MM.1S (cell line): ENCODE measurements around the gene DGKG.

Source experiments
- DNase-seq: peaks from one replicate; pipeline ENCODE4 v3.0.0-alpha.2; 2015
- H2AFZ ChIP-seq: fragments of 300-600 bp; sonication (generic); 2 replicates; pipeline ENCODE4 v1.6.0; 2016; ENCODE audit warnings: antibody characterized with exemption, low read length
- H3F3A ChIP-seq: fragments of 300-600 bp; sonication (generic); 2 replicates; pipeline ENCODE4 v1.6.1; 2016; ENCODE audit warnings: mild to moderate bottlenecking, antibody characterized with exemption, low read length, moderate library complexity, mixed read lengths; ENCODE audit not compliant: insufficient read depth
- H3K27ac ChIP-seq: fragments of 300-600 bp; sonication (generic); 2 replicates; pipeline ENCODE4 v1.5.1; 2016; ENCODE audit warnings: mild to moderate bottlenecking, low read length
- H3K27me3 ChIP-seq: fragments of 300-600 bp; sonication (generic); replicated peaks from 2 replicates; pipeline ENCODE4 v1.6.0; 2016; ENCODE audit warnings: low read length; ENCODE audit not compliant: insufficient read depth
- H3K36me3 ChIP-seq: fragments of 300-600 bp; sonication (generic); replicated peaks from 2 replicates; pipeline ENCODE4 v1.6.1; 2016; ENCODE audit warnings: mild to moderate bottlenecking, low read length, mixed read lengths; ENCODE audit not compliant: insufficient read depth
- H3K4me1 ChIP-seq: fragments of 300-600 bp; sonication (generic); 2 replicates; pipeline ENCODE4 v1.6.1; 2016; ENCODE audit warnings: low read length, mixed read lengths
- H3K4me2 ChIP-seq: fragments of 300-600 bp; sonication (generic); 2 replicates; pipeline ENCODE4 v1.6.0; 2016; ENCODE audit warnings: low read depth, low read length
- H3K4me3 ChIP-seq: fragments of 300-600 bp; sonication (generic); 2 replicates; pipeline ENCODE4 v1.5.1; 2016; ENCODE audit warnings: low read length, mixed read lengths
- H3K79me2 ChIP-seq: fragments of 300-600 bp; sonication (generic); 2 replicates; pipeline ENCODE4 v1.6.1; 2016; ENCODE audit warnings: mixed run types, low read length, mixed read lengths
- H3K9ac ChIP-seq: fragments of 300-600 bp; sonication (generic); 2 replicates; pipeline ENCODE4 v1.6.1; 2016; ENCODE audit warnings: low read length, mixed read lengths
- H3K9me2 ChIP-seq: fragments of 300-600 bp; sonication (generic); replicated peaks from 2 replicates; pipeline ENCODE4 v1.6.1; 2016; ENCODE audit warnings: mild to moderate bottlenecking, low read length, mixed read lengths; ENCODE audit not compliant: insufficient read depth
- H3K9me3 ChIP-seq: fragments of 300-600 bp; sonication (generic); replicated peaks from 2 replicates; pipeline ENCODE4 v1.6.1; 2016; ENCODE audit warnings: mild to moderate bottlenecking, low read length, mixed read lengths; ENCODE audit not compliant: insufficient read depth
- H4K20me1 ChIP-seq: fragments of 300-600 bp; sonication (generic); 2 replicates; pipeline ENCODE4 v1.6.1; 2016; ENCODE audit warnings: mild to moderate bottlenecking, low read length, moderate library complexity, mixed read lengths; ENCODE audit not compliant: insufficient read depth
- EZH2 ChIP-seq: fragments of 300-600 bp; sonication (generic); optimal IDR thresholded peaks from 2 replicates; pipeline ENCODE3; 2017; ENCODE audit warnings: low read depth, mild to moderate bottlenecking, antibody characterized with exemption, low read length, mixed read lengths
- EZH2phosphoT487 ChIP-seq: fragments of 300-600 bp; sonication (generic); IDR thresholded peaks from 2 replicates; pipeline ENCODE4 v1.6.1; 2018; ENCODE audit warnings: antibody characterized with exemption, low read length
- TF ChIP-seq, protein P1 (sequence below): fragments of 300-600 bp; sonication (generic); IDR thresholded peaks from 2 replicates; pipeline ENCODE4 v1.5.1; 2016; ENCODE audit warnings: antibody characterized with exemption, low read length, mixed read lengths

DGKG gene

DNA sequence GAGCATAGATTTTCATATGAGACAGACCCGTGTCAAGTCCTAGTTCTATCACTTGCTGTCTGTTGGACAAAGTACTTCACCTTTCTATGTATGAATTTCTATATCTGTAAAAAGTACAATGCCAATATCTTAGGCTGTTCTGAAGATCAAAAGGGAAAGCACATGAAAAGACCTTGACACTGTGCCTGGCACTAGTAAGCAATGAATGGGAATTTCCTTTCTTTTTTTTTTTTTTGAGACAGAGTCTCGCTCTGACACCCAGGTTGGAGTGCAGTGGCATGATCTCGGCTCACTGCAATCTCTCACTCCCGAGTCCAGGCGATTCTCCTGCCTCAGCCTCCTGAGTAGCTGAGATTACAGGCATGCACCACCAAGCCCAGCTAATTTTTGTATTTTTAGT, 217.8 kb downstream of the DGKG start:
- Histone ChIP-seq H3K36me3 (no peaks in the 10 kb centered on the region), H3K4me1 (0 out of 2 replicates have a peak, but pooled peaks cover 5% of the 10 kb centered on the region), H4K20me1 (no peaks in the 10 kb centered on the region), H3F3A (no peaks in the 10 kb centered on the region), H3K9me3 (no peaks in the 10 kb centered on the region), H2AFZ (no peak overlapping the region), H3K9ac (no peak overlapping the region), H3K9me2 (no peaks in the 10 kb centered on the region), H3K27me3 (no peaks in the 10 kb centered on the region), H3K27ac (no peak overlapping the region), H3K79me2 (no peaks in the 10 kb centered on the region), H3K4me2 (no peak overlapping the region), H3K4me3 (no peak overlapping the region)
- TF ChIP-seq EZH2phosphoT487 (no peak), EZH2 (no peak)
- TF ChIP-seq, protein P1, sequence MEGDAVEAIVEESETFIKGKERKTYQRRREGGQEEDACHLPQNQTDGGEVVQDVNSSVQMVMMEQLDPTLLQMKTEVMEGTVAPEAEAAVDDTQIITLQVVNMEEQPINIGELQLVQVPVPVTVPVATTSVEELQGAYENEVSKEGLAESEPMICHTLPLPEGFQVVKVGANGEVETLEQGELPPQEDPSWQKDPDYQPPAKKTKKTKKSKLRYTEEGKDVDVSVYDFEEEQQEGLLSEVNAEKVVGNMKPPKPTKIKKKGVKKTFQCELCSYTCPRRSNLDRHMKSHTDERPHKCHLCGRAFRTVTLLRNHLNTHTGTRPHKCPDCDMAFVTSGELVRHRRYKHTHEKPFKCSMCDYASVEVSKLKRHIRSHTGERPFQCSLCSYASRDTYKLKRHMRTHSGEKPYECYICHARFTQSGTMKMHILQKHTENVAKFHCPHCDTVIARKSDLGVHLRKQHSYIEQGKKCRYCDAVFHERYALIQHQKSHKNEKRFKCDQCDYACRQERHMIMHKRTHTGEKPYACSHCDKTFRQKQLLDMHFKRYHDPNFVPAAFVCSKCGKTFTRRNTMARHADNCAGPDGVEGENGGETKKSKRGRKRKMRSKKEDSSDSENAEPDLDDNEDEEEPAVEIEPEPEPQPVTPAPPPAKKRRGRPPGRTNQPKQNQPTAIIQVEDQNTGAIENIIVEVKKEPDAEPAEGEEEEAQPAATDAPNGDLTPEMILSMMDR = no peak
- no peak for DNase-seq

DNA sequence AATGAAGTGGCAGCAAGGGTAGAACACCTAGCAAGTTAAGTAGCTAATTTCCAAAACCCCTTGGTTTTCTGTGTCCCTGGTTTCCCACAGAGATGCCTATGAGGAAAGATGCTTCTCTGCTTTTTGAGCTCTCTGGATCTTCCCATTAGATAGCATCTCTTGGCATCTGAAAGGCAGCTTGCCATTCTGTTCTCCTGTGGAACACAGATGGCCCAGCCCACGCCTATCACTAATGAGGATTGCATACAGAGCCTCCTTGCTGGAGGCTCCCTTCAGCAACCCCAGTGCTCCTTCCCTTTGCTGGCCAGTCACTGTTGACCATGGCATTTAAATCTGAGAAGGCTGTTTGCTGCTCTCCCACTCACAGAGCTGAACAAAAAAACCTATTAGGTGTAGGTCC, 218.8 kb downstream of the DGKG start:
- no peaks in the 10 kb centered on the region for H4K20me1 ChIP-seq
- TF ChIP-seq EZH2 (no peak), EZH2phosphoT487 (no peak)
- TF ChIP-seq, protein P1 = no peak
- H3K9ac ChIP-seq = no peak overlapping the region
- no peak overlapping the region for H3K4me3 ChIP-seq
- H3K9me3 ChIP-seq = no peaks in the 10 kb centered on the region
- no peak overlapping the region for H3K4me2 ChIP-seq
- no peaks in the 10 kb centered on the region for H3K27me3 ChIP-seq
- 0 out of 2 replicates have a peak, but pooled peaks cover 5% of the 10 kb centered on the region for H3K4me1 ChIP-seq
- H3K9me2 ChIP-seq = no peaks in the 10 kb centered on the region
- no peaks in the 10 kb centered on the region for H3F3A ChIP-seq
- H3K79me2 ChIP-seq = no peaks in the 10 kb centered on the region
- no peaks in the 10 kb centered on the region for H3K36me3 ChIP-seq
- no peak overlapping the region for H2AFZ ChIP-seq
- DNase-seq = no peak
- no peak overlapping the region for H3K27ac ChIP-seq

DNA sequence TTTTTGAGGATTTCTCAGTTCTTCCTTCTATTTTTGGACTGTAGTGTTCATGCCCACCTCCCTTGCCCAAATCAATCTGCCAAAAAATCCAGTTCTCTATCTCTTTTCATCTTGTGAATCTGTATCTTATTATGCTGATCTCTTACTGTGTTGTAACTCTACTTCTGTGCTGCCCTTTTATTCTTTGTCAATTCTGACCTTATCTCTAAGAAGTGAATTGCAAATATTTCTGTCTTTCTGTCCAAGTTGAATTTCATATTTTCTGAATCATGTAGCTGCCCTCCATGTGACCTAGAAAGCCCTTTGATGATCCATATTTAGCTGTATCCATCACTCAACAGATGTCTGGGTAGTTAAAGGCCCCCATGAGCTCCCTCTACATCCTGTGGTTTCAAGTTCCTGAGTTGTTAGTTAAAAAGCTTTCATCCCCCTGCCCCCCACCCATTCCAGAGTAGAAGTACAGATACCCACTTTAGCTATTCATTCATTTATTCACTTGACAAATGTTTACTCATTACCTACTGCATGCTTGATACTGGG, 219.6 kb downstream of the DGKG start:
- H3K36me3 ChIP-seq = no peaks in the 10 kb centered on the region
- no peak overlapping the region for H3K9ac ChIP-seq
- H3K4me2 ChIP-seq = no peak overlapping the region
- TF ChIP-seq EZH2phosphoT487 = no peak
- no peak for DNase-seq
- H3K79me2 ChIP-seq = no peaks in the 10 kb centered on the region
- no peaks in the 10 kb centered on the region for H3F3A ChIP-seq
- no peaks in the 10 kb centered on the region for H3K9me3 ChIP-seq
- H2AFZ ChIP-seq = no peak overlapping the region
- H3K4me3 ChIP-seq = no peak overlapping the region
- no peaks in the 10 kb centered on the region for H3K9me2 ChIP-seq
- H3K4me1 ChIP-seq = 0 out of 2 replicates have a peak, but pooled peaks cover 5% of the 10 kb centered on the region
- no peak overlapping the region for H3K27ac ChIP-seq
- no peaks in the 10 kb centered on the region for H3K27me3 ChIP-seq
- no peaks in the 10 kb centered on the region for H4K20me1 ChIP-seq

DNA sequence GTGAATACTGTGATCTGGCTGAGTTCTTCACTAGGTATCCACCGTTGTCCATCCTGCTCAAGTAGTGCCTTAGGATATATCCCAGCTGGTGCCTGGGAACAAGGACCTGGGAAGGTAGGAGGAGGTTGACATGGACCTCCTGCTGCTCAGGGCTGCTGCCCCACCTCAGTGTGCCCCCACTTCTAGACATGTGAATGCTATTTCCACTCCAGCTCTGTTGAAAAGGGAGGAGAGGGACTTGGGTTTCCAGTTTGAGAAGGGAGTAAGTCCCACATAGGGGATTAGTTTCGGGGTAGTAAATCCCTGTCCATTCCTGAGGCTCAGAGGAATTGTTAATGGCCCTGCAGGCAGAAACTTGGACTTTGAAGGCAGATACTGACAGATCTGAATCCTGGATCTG, 220.2 kb downstream of the DGKG start:
- H3K9me2 ChIP-seq = no peaks in the 10 kb centered on the region
- H3K36me3 ChIP-seq = no peaks in the 10 kb centered on the region
- H3K9ac ChIP-seq = no peak overlapping the region
- no peak overlapping the region for H3K4me3 ChIP-seq
- H3K4me2 ChIP-seq = no peak overlapping the region
- no peak overlapping the region for H3K27ac ChIP-seq
- TF ChIP-seq, protein P1 = no peak
- TF ChIP-seq EZH2phosphoT487 = no peak
- TF ChIP-seq EZH2 = no peak
- no peak for DNase-seq
- H3K27me3 ChIP-seq = no peaks in the 10 kb centered on the region
- H3K4me1 ChIP-seq = 0 out of 2 replicates have a peak, but pooled peaks cover 5% of the 10 kb centered on the region
- no peaks in the 10 kb centered on the region for H4K20me1 ChIP-seq
- no peaks in the 10 kb centered on the region for H3F3A ChIP-seq
- H3K79me2 ChIP-seq = no peaks in the 10 kb centered on the region
- H3K9me3 ChIP-seq = no peaks in the 10 kb centered on the region
- no peak overlapping the region for H2AFZ ChIP-seq
